Adrenal gland (tissue), 12 donors: Measurements from ENCODE around the gene LCE1E. TPM values are rescaled to one million over a fixed set of nuclear protein-coding genes. Genes with fewer than 3 reads are reported as not detected.

Source experiments
- DNase-seq, 7 donors: peaks; one replicate each; pipeline ENCODE4 v3.0.0-alpha.2; 2019 to 2020
- H3K27ac ChIP-seq, 5 donors: fragments of 200-600 bp; sonication (generic) in 4 of 5; 1 replicate in 3 of 5; 2 replicates in 2 of 5; pipeline versions ENCODE4 v1.5.1 to v1.8.0; 2016 to 2020; ENCODE audit warnings: mild to moderate bottlenecking in 1 of 5
- H3K27me3 ChIP-seq: fragments of 200-600 bp; 2 replicates; pipeline ENCODE4 v1.8.0; 2021
- H3K36me3 ChIP-seq, 2 donors: fragments of 200-600 bp; replicated peaks in 1 of 2; 1 replicate in 1 of 2; 2 replicates in 1 of 2; pipeline versions ENCODE4 v1.5.1 to v1.8.0; 2018 to 2022
- H3K4me1 ChIP-seq, 2 donors: fragments of 200-600 bp; replicated peaks in 1 of 2; 1 replicate in 1 of 2; 2 replicates in 1 of 2; pipeline versions ENCODE4 v1.5.1 to v1.8.0; 2018 to 2021
- H3K4me3 ChIP-seq, 4 donors: fragments of 200-600 bp; sonication (generic) in 3 of 4; one replicate each; pipeline ENCODE4 v1.5.1; 2016 to 2018
- H3K9me3 ChIP-seq, 3 donors: fragments of 200-600 bp; sonication (generic) in 1 of 3; replicated peaks in 1 of 3; 1 replicate in 2 of 3; 2 replicates in 1 of 3; pipeline versions ENCODE4 v1.5.1 to v1.8.0; 2016 to 2021
- CTCF ChIP-seq, 6 experiments: fragments of 450-650 bp in 4 of 6; fragments of 200-600 bp in 2 of 6; sonication (generic) in 1 of 6; IDR thresholded peaks; 1 replicate in 5 of 6; 2 replicates in 1 of 6; pipeline versions ENCODE4 v1.5.1 to v1.8.0; 2016 to 2021; ENCODE audit warnings: antibody characterized with exemption in 6 of 6, mild to moderate bottlenecking in 2 of 6, moderate library complexity in 1 of 6
- POLR2A ChIP-seq, 2 donors: fragments of 450-650 bp; IDR thresholded peaks; one replicate each; pipeline ENCODE4 v1.6.1; 2017; ENCODE audit warnings: antibody characterized with exemption in 2 of 2, mild to moderate bottlenecking in 2 of 2, moderate library complexity in 1 of 2
- WGBS, 4 donors: extraction: QIAGEN DNeasy Blood & Tissue Kit in 2 of 4; methylation state at CpG; one replicate each; pipeline versions ENCODE4 v1.1.5 to v1.1.7; 2013 to 2017; 5-methylcytosine and 5-hydroxymethylcytosine counted together
- intact Hi-C, 2 donors: fragments of 100-400 bp; cut with DNase I; formaldehyde crosslinking; loops; one replicate each; pipeline versions ENCODE4 v1.14.1 to v1.15.0; 2022 to 2023
- polyA plus RNA-seq, 3 donors: library from polyadenylated mRNA; stranded (reverse); fragments of 200-250 nt in 2 of 3; fragments of 350-450 nt in 1 of 3; fragmentation: Illumina TruSeq in 1 of 3; extraction: RNeasy Lipid Tissue Mini Kit (QIAGEN cat#74804) in 1 of 3; gene quantifications; one replicate each; pipeline ENCODE4 v1.2.3, GENCODE V29; 2013 to 2014
- total RNA-seq, 9 donors: library from RNA; depleted of rRNA in 4 of 9; stranded (reverse); fragments of >200 nt in 4 of 9; fragments of 120-200 nt in 1 of 9; fragmentation: NEBNext Ultra II Directional in 1 of 9; extraction: Animal tissue kit (Norgen Biotek cat#: 25700) in 1 of 9; gene quantifications; one replicate each; pipeline versions ENCODE4 v1.1.0 to v1.2.4, GENCODE V29; 2013 to 2023
- donor health status: healthy with polysubstance abuse.
- donor health status: Bipolar disorder and iron deficiency.
- donor health status: DM: yes; HTN: yes; CAD: no.
- donor health status: DM: no; HTN: no; CAD: no.
- donor health status: DM: no; HTN: no; CAD: no.
- donor health status: DM: yes; HTN: yes; CAD: no.

LCE1E gene
- total and polyA plus RNA-seq, 12 donors: not detected

- H3K9me3 ChIP-seq: no peaks in the 10 kb centered on the region
- 31 to 57% (median 36%) methylated on average over 1 of the region's 1 CpG for WGBS, 4 donors
- no peak for DNase-seq
- no peak for TF ChIP-seq POLR2A (IDR thresholded peaks at IDR 0.05)
- TF ChIP-seq CTCF (IDR thresholded peaks at IDR 0.05): no peak
- no peak overlapping the region for H3K4me3 ChIP-seq
- no peaks in the 10 kb centered on the region for H3K4me1 ChIP-seq
- intact Hi-C loops: no loop called here
- H3K27me3 ChIP-seq: peaks cover 3% of the 10 kb centered on the region
- H3K27ac ChIP-seq: no peak overlapping the region
- H3K36me3 ChIP-seq: no peaks in the 10 kb centered on the region
These were observed 33.8 kb upstream of the LCE1E start for GRCh38 chr1:152752225-152752624.

- Histone ChIP-seq H3K9me3 (no peaks in the 10 kb centered on the region), H3K4me1 (no peaks in the 10 kb centered on the region), H3K27me3 (peaks cover 3% of the 10 kb centered on the region), H3K27ac (no peak overlapping the region), H3K36me3 (no peaks in the 10 kb centered on the region), H3K4me3 (no peak overlapping the region)
- DNase-seq: no peak
- TF ChIP-seq POLR2A (IDR thresholded peaks at IDR 0.05): no peak
- TF ChIP-seq CTCF (IDR thresholded peaks at IDR 0.05): no peak
- intact Hi-C loops: no loop called here
- WGBS, 4 donors: 17 to 33% (median 23%) methylated on average over 1 of the region's 1 CpG
These were observed 32.5 kb upstream of the LCE1E start for GRCh38 chr1:152753586-152753985.

GRCh38 chr1:152756872-152757271, 29.2 kb upstream of the LCE1E start:
- Histone ChIP-seq H3K4me1 (no peaks in the 10 kb centered on the region), H3K9me3 (no peaks in the 10 kb centered on the region), H3K36me3 (no peaks in the 10 kb centered on the region), H3K27ac (no peak overlapping the region), H3K4me3 (no peak overlapping the region), H3K27me3 (no peaks in the 10 kb centered on the region)
- no peak for TF ChIP-seq CTCF (IDR thresholded peaks at IDR 0.05)
- no peak for TF ChIP-seq POLR2A (IDR thresholded peaks at IDR 0.05)
- DNase-seq: no peak
- 70 to 87% (median 77%) methylated on average over 2 of the region's 2 CpGs for WGBS, 4 donors
- intact Hi-C loops: no loop called here

- no peak within 1 kb of the TSS for H3K27ac ChIP-seq
- H3K4me3 ChIP-seq: no peak within 1 kb of the TSS
- H3K9me3 ChIP-seq: no peaks in the 10 kb centered on the region
- H3K4me1 ChIP-seq: no peaks in the 10 kb centered on the region
- WGBS, 4 donors: 67 to 75% (median 70%) methylated on average over 6 of the region's 6 CpGs
- no peaks in the 10 kb centered on the region for H3K27me3 ChIP-seq
- no peak for DNase-seq
- intact Hi-C loops: no loop called here
- no peaks in the 10 kb centered on the region for H3K36me3 ChIP-seq
- TF ChIP-seq POLR2A (IDR thresholded peaks at IDR 0.05): no peak
- TF ChIP-seq CTCF (IDR thresholded peaks at IDR 0.05): no peak
These were observed 28.3 kb upstream of the LCE1E start, which contains the start of gene KPRP for GRCh38 chr1:152757747-152758146. TSS of gene KPRP (plus strand) at chr1:152758025. CDS start at chr1:152759589, 1,564 bp downstream.
